ENCODE measurements around the gene TMEM33. TPM values are rescaled to one million over a fixed set of nuclear protein-coding genes. Genes with fewer than 3 reads are reported as not detected.

The TMEM33 gene
- total RNA-seq, 1 experiment from 2014 or later = 81.4 TPM

GRCh38 chr4:41943506-41943905 is 8.3 kb downstream of the TMEM33 start (continued):
- TF ChIP-seq, protein P1, sequence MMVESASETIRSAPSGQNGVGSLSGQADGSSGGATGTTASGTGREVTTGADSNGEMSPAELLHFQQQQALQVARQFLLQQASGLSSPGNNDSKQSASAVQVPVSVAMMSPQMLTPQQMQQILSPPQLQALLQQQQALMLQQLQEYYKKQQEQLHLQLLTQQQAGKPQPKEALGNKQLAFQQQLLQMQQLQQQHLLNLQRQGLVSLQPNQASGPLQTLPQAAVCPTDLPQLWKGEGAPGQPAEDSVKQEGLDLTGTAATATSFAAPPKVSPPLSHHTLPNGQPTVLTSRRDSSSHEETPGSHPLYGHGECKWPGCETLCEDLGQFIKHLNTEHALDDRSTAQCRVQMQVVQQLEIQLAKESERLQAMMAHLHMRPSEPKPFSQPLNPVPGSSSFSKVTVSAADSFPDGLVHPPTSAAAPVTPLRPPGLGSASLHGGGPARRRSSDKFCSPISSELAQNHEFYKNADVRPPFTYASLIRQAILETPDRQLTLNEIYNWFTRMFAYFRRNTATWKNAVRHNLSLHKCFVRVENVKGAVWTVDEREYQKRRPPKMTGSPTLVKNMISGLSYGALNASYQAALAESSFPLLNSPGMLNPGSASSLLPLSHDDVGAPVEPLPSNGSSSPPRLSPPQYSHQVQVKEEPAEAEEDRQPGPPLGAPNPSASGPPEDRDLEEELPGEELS (CRISPR knock-in tag; IDR thresholded peaks at IDR 0.05) = no peak
- TF ChIP-seq ELF4 (CRISPR knock-in tag; IDR thresholded peaks at IDR 0.05; ENCODE audit: low read depth) (no peak), E2F1 (CRISPR knock-in tag; IDR thresholded peaks at IDR 0.05) (no peak), HMGXB4 (CRISPR knock-in tag; IDR thresholded peaks at IDR 0.05) (no peak), ZNF138 (CRISPR knock-in tag; conservative IDR thresholded peaks at IDR 0.05) (no peak), ATF1 (CRISPR knock-in tag; IDR thresholded peaks at IDR 0.05) (no peak), EMX1 (CRISPR knock-in tag; IDR thresholded peaks at IDR 0.05) (no peak), TEAD4 (CRISPR knock-in tag; IDR thresholded peaks at IDR 0.05) (no peak), HMGA2 (CRISPR knock-in tag; IDR thresholded peaks at IDR 0.05) (no peak)
- TF ChIP-seq, protein P2, sequence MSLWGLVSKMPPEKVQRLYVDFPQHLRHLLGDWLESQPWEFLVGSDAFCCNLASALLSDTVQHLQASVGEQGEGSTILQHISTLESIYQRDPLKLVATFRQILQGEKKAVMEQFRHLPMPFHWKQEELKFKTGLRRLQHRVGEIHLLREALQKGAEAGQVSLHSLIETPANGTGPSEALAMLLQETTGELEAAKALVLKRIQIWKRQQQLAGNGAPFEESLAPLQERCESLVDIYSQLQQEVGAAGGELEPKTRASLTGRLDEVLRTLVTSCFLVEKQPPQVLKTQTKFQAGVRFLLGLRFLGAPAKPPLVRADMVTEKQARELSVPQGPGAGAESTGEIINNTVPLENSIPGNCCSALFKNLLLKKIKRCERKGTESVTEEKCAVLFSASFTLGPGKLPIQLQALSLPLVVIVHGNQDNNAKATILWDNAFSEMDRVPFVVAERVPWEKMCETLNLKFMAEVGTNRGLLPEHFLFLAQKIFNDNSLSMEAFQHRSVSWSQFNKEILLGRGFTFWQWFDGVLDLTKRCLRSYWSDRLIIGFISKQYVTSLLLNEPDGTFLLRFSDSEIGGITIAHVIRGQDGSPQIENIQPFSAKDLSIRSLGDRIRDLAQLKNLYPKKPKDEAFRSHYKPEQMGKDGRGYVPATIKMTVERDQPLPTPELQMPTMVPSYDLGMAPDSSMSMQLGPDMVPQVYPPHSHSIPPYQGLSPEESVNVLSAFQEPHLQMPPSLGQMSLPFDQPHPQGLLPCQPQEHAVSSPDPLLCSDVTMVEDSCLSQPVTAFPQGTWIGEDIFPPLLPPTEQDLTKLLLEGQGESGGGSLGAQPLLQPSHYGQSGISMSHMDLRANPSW (CRISPR knock-in tag; conservative IDR thresholded peaks at IDR 0.05; ENCODE audit: low read depth) = no peak
- TF ChIP-seq, protein P3, sequence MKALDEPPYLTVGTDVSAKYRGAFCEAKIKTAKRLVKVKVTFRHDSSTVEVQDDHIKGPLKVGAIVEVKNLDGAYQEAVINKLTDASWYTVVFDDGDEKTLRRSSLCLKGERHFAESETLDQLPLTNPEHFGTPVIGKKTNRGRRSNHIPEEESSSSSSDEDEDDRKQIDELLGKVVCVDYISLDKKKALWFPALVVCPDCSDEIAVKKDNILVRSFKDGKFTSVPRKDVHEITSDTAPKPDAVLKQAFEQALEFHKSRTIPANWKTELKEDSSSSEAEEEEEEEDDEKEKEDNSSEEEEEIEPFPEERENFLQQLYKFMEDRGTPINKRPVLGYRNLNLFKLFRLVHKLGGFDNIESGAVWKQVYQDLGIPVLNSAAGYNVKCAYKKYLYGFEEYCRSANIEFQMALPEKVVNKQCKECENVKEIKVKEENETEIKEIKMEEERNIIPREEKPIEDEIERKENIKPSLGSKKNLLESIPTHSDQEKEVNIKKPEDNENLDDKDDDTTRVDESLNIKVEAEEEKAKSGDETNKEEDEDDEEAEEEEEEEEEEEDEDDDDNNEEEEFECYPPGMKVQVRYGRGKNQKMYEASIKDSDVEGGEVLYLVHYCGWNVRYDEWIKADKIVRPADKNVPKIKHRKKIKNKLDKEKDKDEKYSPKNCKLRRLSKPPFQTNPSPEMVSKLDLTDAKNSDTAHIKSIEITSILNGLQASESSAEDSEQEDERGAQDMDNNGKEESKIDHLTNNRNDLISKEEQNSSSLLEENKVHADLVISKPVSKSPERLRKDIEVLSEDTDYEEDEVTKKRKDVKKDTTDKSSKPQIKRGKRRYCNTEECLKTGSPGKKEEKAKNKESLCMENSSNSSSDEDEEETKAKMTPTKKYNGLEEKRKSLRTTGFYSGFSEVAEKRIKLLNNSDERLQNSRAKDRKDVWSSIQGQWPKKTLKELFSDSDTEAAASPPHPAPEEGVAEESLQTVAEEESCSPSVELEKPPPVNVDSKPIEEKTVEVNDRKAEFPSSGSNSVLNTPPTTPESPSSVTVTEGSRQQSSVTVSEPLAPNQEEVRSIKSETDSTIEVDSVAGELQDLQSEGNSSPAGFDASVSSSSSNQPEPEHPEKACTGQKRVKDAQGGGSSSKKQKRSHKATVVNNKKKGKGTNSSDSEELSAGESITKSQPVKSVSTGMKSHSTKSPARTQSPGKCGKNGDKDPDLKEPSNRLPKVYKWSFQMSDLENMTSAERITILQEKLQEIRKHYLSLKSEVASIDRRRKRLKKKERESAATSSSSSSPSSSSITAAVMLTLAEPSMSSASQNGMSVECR (CRISPR knock-in tag; IDR thresholded peaks at IDR 0.05; ENCODE audit: borderline replicate concordance) = no peak

DNA sequence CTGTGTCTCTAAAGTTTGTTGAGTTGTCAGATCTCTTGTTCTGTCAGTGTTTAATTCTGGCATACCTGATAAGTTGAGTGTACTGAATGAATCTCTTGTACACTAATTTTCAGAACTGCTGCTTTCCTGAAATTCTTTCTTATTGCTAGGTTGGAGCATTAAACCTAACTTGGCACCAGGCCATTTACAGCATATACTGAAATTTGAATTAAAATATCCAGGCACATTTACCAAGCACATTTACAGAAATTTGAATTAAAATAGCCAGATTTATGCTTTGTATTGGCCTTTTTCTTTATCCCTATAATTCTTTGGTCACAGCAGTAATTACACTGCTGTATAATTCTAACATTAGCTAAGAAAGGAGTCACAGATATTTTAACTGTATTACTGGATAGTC is 8.9 kb downstream of the TMEM33 start:
- H3K36me3 Mint-ChIP-seq = peaks cover 38% of the 10 kb centered on the region
- no peaks in the 10 kb centered on the region for H3K4me1 Mint-ChIP-seq
- ChIA-PET POLR2A (no interaction called here), CTCF (no interaction called here)
- H3K9me3 Mint-ChIP-seq = no peaks in the 10 kb centered on the region
- no peaks in the 10 kb centered on the region for H3K27me3 Mint-ChIP-seq (ENCODE audit: low read depth)
- no peak overlapping the region for H3K4me3 Mint-ChIP-seq
- TF ChIP-seq ZBTB21 (CRISPR knock-in tag; IDR thresholded peaks at IDR 0.05; ENCODE audit: borderline replicate concordance) = no peak
- TF ChIP-seq ZNF396 (CRISPR knock-in tag; IDR thresholded peaks at IDR 0.05; ENCODE audit: borderline replicate concordance) = no peak
- no peak for TF ChIP-seq ZNF121 (CRISPR knock-in tag; IDR thresholded peaks at IDR 0.05)
- TF ChIP-seq, protein P4, sequence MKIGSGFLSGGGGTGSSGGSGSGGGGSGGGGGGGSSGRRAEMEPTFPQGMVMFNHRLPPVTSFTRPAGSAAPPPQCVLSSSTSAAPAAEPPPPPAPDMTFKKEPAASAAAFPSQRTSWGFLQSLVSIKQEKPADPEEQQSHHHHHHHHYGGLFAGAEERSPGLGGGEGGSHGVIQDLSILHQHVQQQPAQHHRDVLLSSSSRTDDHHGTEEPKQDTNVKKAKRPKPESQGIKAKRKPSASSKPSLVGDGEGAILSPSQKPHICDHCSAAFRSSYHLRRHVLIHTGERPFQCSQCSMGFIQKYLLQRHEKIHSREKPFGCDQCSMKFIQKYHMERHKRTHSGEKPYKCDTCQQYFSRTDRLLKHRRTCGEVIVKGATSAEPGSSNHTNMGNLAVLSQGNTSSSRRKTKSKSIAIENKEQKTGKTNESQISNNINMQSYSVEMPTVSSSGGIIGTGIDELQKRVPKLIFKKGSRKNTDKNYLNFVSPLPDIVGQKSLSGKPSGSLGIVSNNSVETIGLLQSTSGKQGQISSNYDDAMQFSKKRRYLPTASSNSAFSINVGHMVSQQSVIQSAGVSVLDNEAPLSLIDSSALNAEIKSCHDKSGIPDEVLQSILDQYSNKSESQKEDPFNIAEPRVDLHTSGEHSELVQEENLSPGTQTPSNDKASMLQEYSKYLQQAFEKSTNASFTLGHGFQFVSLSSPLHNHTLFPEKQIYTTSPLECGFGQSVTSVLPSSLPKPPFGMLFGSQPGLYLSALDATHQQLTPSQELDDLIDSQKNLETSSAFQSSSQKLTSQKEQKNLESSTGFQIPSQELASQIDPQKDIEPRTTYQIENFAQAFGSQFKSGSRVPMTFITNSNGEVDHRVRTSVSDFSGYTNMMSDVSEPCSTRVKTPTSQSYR (CRISPR knock-in tag; IDR thresholded peaks at IDR 0.05) = no peak
- TF ChIP-seq, protein P2 (CRISPR knock-in tag; conservative IDR thresholded peaks at IDR 0.05; ENCODE audit: low read depth) = no peak
- no peak for TF ChIP-seq SOX15 (CRISPR knock-in tag; IDR thresholded peaks at IDR 0.05)
- no peak for TF ChIP-seq ELF4 (CRISPR knock-in tag; IDR thresholded peaks at IDR 0.05; ENCODE audit: low read depth)
- DNase-seq (ENCODE audit: low spot score) (no peak), ATAC-seq (no peak)
- H3K27ac Mint-ChIP-seq = no peak overlapping the region

Measured in WTC11 (cell line).